ENCODE measurements around the gene GABRP.
A peak's percentile ranks its signal among the peaks of the same experiment; 100 is the strongest.
"Not testable (repeated sequence)": the region's sequence is repeated elsewhere in the genome, so short reads cannot be mapped to it uniquely, and the experiment has no call there.

The GABRP gene

GRCh38 chr5:170757182-170757601, 26.3 kb upstream of the GABRP start:
- Histone ChIP-seq H3K4me1 (ENCODE audit: insufficient read depth, low read length) (peaks cover 13% of the 10 kb centered on the region), H3K27ac (ENCODE audit: low read length) (no peak overlapping the region)

GRCh38 chr5:170757669-170758068, 25.9 kb upstream of the GABRP start:
- no peaks in the 10 kb centered on the region for H3K36me3 ChIP-seq (ENCODE audit: insufficient read depth, low read depth, low read length)
- H3K4me1 ChIP-seq (ENCODE audit: insufficient read depth, low read length), result peaks cover 13% of the 10 kb centered on the region
- no peaks in the 10 kb centered on the region for H3K9me3 ChIP-seq (ENCODE audit: insufficient read depth, low read depth, low read length)
- no peak overlapping the region for H3K9ac ChIP-seq (ENCODE audit: low read depth, low read length)
- no peak overlapping the region for H3K27ac ChIP-seq (ENCODE audit: low read length)
- no peak overlapping the region for H3K4me3 ChIP-seq (ENCODE audit: low read length)
- H3K27me3 ChIP-seq (ENCODE audit: insufficient read depth, low read length), result no peaks in the 10 kb centered on the region

More at GRCh38 chr5:170757182-170757601, 26.3 kb upstream of the GABRP start:
- Histone ChIP-seq H3K9me3 (ENCODE audit: insufficient read depth, low read depth, low read length) (no peaks in the 10 kb centered on the region), H3K27me3 (ENCODE audit: insufficient read depth, low read length) (no peaks in the 10 kb centered on the region), H3K9ac (ENCODE audit: low read depth, low read length) (no peak overlapping the region), H3K36me3 (ENCODE audit: insufficient read depth, low read depth, low read length) (no peaks in the 10 kb centered on the region), H3K4me3 (ENCODE audit: low read length) (no peak overlapping the region)

- Histone ChIP-seq H3K36me3 (ENCODE audit: insufficient read depth, low read depth, low read length) (no peaks in the 10 kb centered on the region), H3K9ac (ENCODE audit: low read depth, low read length) (no peak overlapping the region), H3K4me1 (ENCODE audit: insufficient read depth, low read length) (peaks cover 13% of the 10 kb centered on the region), H3K27me3 (ENCODE audit: insufficient read depth, low read length) (no peaks in the 10 kb centered on the region), H3K4me3 (ENCODE audit: low read length) (no peak overlapping the region), H3K9me3 (ENCODE audit: insufficient read depth, low read depth, low read length) (no peaks in the 10 kb centered on the region), H3K27ac (ENCODE audit: low read length) (no peak overlapping the region)
Measured at GRCh38 chr5:170758481-170758880, 25.0 kb upstream of the GABRP start.

- no peaks in the 10 kb centered on the region for H3K27me3 ChIP-seq (ENCODE audit: insufficient read depth, low read length)
- H3K9me3 ChIP-seq (ENCODE audit: insufficient read depth, low read depth, low read length), result no peaks in the 10 kb centered on the region
- no peaks in the 10 kb centered on the region for H3K36me3 ChIP-seq (ENCODE audit: insufficient read depth, low read depth, low read length)
- H3K4me3 ChIP-seq (ENCODE audit: low read length), result no peak overlapping the region
- no peak overlapping the region; the same call in 1 of the 2 replicates for H3K9ac ChIP-seq (ENCODE audit: low read depth, low read length)
- peaks cover 13% of the 10 kb centered on the region for H3K4me1 ChIP-seq (ENCODE audit: insufficient read depth, low read length)
- no peak overlapping the region for H3K27ac ChIP-seq (ENCODE audit: low read length)
Measured at GRCh38 chr5:170760113-170760512, 23.4 kb upstream of the GABRP start.

- Histone ChIP-seq H3K27me3 (ENCODE audit: insufficient read depth, low read length) (no peaks in the 10 kb centered on the region), H3K4me3 (ENCODE audit: low read length) (peak overlapping the region; percentile 37; the same call in 1 of the 2 replicates), H3K9ac (ENCODE audit: low read depth, low read length) (peak overlapping the region; percentile 74; the same call in 1 of the 2 replicates), H3K9me3 (ENCODE audit: insufficient read depth, low read depth, low read length) (no peaks in the 10 kb centered on the region), H3K27ac (ENCODE audit: low read length) (peak overlapping the region; percentile 3), H3K36me3 (ENCODE audit: insufficient read depth, low read depth, low read length) (no peaks in the 10 kb centered on the region), H3K4me1 (ENCODE audit: insufficient read depth, low read length) (peaks cover 13% of the 10 kb centered on the region)
Measured at GRCh38 chr5:170761048-170761707, 22.3 kb upstream of the GABRP start.

- H3K27me3 ChIP-seq (ENCODE audit: insufficient read depth, low read length), result no peaks in the 10 kb centered on the region
- peak overlapping the region; percentile 74; the same call in 1 of the 2 replicates for H3K9ac ChIP-seq (ENCODE audit: low read depth, low read length)
- peaks cover 13% of the 10 kb centered on the region for H3K4me1 ChIP-seq (ENCODE audit: insufficient read depth, low read length)
- no peaks in the 10 kb centered on the region for H3K36me3 ChIP-seq (ENCODE audit: insufficient read depth, low read depth, low read length)
- no peaks in the 10 kb centered on the region for H3K9me3 ChIP-seq (ENCODE audit: insufficient read depth, low read depth, low read length)
- H3K4me3 ChIP-seq (ENCODE audit: low read length), result peak overlapping the region; percentile 37; the same call in 1 of the 2 replicates
- H3K27ac ChIP-seq (ENCODE audit: low read length), result peak overlapping the region; percentile 3
Measured at GRCh38 chr5:170761708-170762066, 21.8 kb upstream of the GABRP start.

GRCh38 chr5:170762298-170762697, 21.2 kb upstream of the GABRP start:
- not testable (repeated sequence) for H3K4me3 ChIP-seq (ENCODE audit: low read length); H3K9me3 ChIP-seq (ENCODE audit: insufficient read depth, low read depth, low read length); H3K27ac ChIP-seq (ENCODE audit: low read length); H3K27me3 ChIP-seq (ENCODE audit: insufficient read depth, low read length); H3K36me3 ChIP-seq (ENCODE audit: insufficient read depth, low read depth, low read length); H3K9ac ChIP-seq (ENCODE audit: low read depth, low read length)
- peaks cover 11% of the 10 kb centered on the region for H3K4me1 ChIP-seq (ENCODE audit: insufficient read depth, low read length)

GRCh38 chr5:170765868-170766267, 17.7 kb upstream of the GABRP start:
- not testable (repeated sequence) for H3K27ac ChIP-seq (ENCODE audit: low read length); H3K9me3 ChIP-seq (ENCODE audit: insufficient read depth, low read depth, low read length); H3K27me3 ChIP-seq (ENCODE audit: insufficient read depth, low read length); H3K4me3 ChIP-seq (ENCODE audit: low read length); H3K9ac ChIP-seq (ENCODE audit: low read depth, low read length); H3K36me3 ChIP-seq (ENCODE audit: insufficient read depth, low read depth, low read length)
- H3K4me1 ChIP-seq (ENCODE audit: insufficient read depth, low read length), result peaks cover 17% of the 10 kb centered on the region; the same call in 1 of the 2 replicates

GRCh38 chr5:170769246-170769645, 14.3 kb upstream of the GABRP start:
- no peak overlapping the region for H3K27ac ChIP-seq (ENCODE audit: low read length)
- no peaks in the 10 kb centered on the region for H3K36me3 ChIP-seq (ENCODE audit: insufficient read depth, low read depth, low read length)
- no peak overlapping the region for H3K9ac ChIP-seq (ENCODE audit: low read depth, low read length)
- no peaks in the 10 kb centered on the region for H3K9me3 ChIP-seq (ENCODE audit: insufficient read depth, low read depth, low read length)
- no peak overlapping the region for H3K4me3 ChIP-seq (ENCODE audit: low read length)
- H3K4me1 ChIP-seq (ENCODE audit: insufficient read depth, low read length), result peaks cover 13% of the 10 kb centered on the region; the same call in 1 of the 2 replicates
- H3K27me3 ChIP-seq (ENCODE audit: insufficient read depth, low read length), result no peaks in the 10 kb centered on the region

- no peak overlapping the region for H3K9ac ChIP-seq (ENCODE audit: low read depth, low read length)
- no peak overlapping the region for H3K4me3 ChIP-seq (ENCODE audit: low read length)
- no peaks in the 10 kb centered on the region for H3K27me3 ChIP-seq (ENCODE audit: insufficient read depth, low read length)
- no peaks in the 10 kb centered on the region for H3K9me3 ChIP-seq (ENCODE audit: insufficient read depth, low read depth, low read length)
- no peak overlapping the region for H3K27ac ChIP-seq (ENCODE audit: low read length)
- no peaks in the 10 kb centered on the region for H3K36me3 ChIP-seq (ENCODE audit: insufficient read depth, low read depth, low read length)
- H3K4me1 ChIP-seq (ENCODE audit: insufficient read depth, low read length), result peaks cover 14% of the 10 kb centered on the region; the same call in 1 of the 2 replicates
Measured at GRCh38 chr5:170769898-170770416, 13.6 kb upstream of the GABRP start.

- Histone ChIP-seq H3K9ac (ENCODE audit: low read depth, low read length) (no peak overlapping the region), H3K36me3 (ENCODE audit: insufficient read depth, low read depth, low read length) (no peaks in the 10 kb centered on the region), H3K4me3 (ENCODE audit: low read length) (no peak overlapping the region), H3K4me1 (ENCODE audit: insufficient read depth, low read length) (peaks cover 17% of the 10 kb centered on the region; the same call in 1 of the 2 replicates), H3K27ac (ENCODE audit: low read length) (no peak overlapping the region), H3K9me3 (ENCODE audit: insufficient read depth, low read depth, low read length) (no peaks in the 10 kb centered on the region), H3K27me3 (ENCODE audit: insufficient read depth, low read length) (no peaks in the 10 kb centered on the region)
Measured at GRCh38 chr5:170771496-170771895, 12.0 kb upstream of the GABRP start.

All from iPS-20b (cell line).